Vagina (tissue), 2 donors: ENCODE data around the gene STOM.

Experiments
- CTCF ChIP-seq, 3 experiments: fragments of 450-650 bp in 2 of 3; fragments of 200-600 bp in 1 of 3; sonication (generic) in 1 of 3; IDR thresholded peaks; one replicate each; pipeline ENCODE4 v1.5.1; 2017 to 2019; ENCODE audit warnings: antibody characterized with exemption in 3 of 3, mild to moderate bottlenecking in 2 of 3, moderate library complexity in 2 of 3
- POLR2AphosphoS5 ChIP-seq, 2 donors: sonication (generic); formaldehyde crosslinking; IDR thresholded peaks; one replicate each; pipeline ENCODE4 v1.9.0; 2017; ENCODE audit warnings: antibody characterized with exemption in 2 of 2, mild to moderate bottlenecking in 2 of 2, low read depth in 1 of 2; ENCODE audit not compliant: insufficient read depth in 1 of 2

GRCh38 chr9:121399126-121399882 lies 29.3 kb upstream of the STOM start:
- TF ChIP-seq POLR2AphosphoS5 (IDR thresholded peaks at IDR 0.05; ENCODE audit: insufficient read depth in 1 of 2, low read depth in 1 of 2) (no peak), CTCF (IDR thresholded peaks at IDR 0.05) (no peak)
